Lower lobe of right lung (tissue), 2 donors: Measurements from ENCODE around the gene HECW1. TPM values are rescaled to one million over a fixed set of nuclear protein-coding genes. Genes with fewer than 3 reads are reported as not detected.

ENCODE experiments used
- ATAC-seq, 2 donors: fragments of 200-7000 bp; cut with Tn5 transposase; one replicate each; pipeline ENCODE4 v1.9.1; 2020 to 2022; ENCODE audit warnings: mild to moderate bottlenecking in 2 of 2, moderate library complexity in 2 of 2
- DNase-seq: peaks from one replicate; pipeline ENCODE4 v3.0.0-alpha.2; 2020
- H3K27ac ChIP-seq: fragments of 200-600 bp; one replicate; pipeline ENCODE4 v1.8.0; 2022
- H3K27me3 ChIP-seq: fragments of 200-600 bp; one replicate; pipeline ENCODE4 v1.8.0; 2022; ENCODE audit warnings: low read depth
- H3K36me3 ChIP-seq: fragments of 200-600 bp; one replicate; pipeline ENCODE4 v1.8.0; 2022; ENCODE audit warnings: mild to moderate bottlenecking
- H3K4me1 ChIP-seq: fragments of 200-600 bp; one replicate; pipeline ENCODE4 v1.8.0; 2022
- H3K4me3 ChIP-seq: fragments of 200-600 bp; one replicate; pipeline ENCODE4 v1.8.0; 2022; ENCODE audit warnings: mild to moderate bottlenecking
- H3K9me3 ChIP-seq: fragments of 200-600 bp; one replicate; pipeline ENCODE4 v1.8.0; 2022
- intact Hi-C: fragments of 100-400 bp; cut with DNase I; formaldehyde crosslinking; loops from one replicate; pipeline ENCODE4 v1.11.0; 2022
- total RNA-seq: library from RNA; stranded (reverse); fragmentation: NEBNext Ultra II Directional; extraction: Animal tissue kit (Norgen Biotek cat#: 25700); gene quantifications from one replicate; pipeline ENCODE4 v1.2.1, GENCODE V29; 2021
- TF ChIP-seq, protein P1 (sequence below): fragments of 200-600 bp; IDR thresholded peaks from one replicate; pipeline ENCODE4 v1.8.0; 2022; ENCODE audit warnings: antibody characterized with exemption, mild to moderate bottlenecking
- donor health status: DM: no; HTN: yes; CAD: no; lungs with severe emphysema.

The HECW1 gene
- total RNA-seq, 1 donor from 2014 or later = 0.06 TPM

DNA sequence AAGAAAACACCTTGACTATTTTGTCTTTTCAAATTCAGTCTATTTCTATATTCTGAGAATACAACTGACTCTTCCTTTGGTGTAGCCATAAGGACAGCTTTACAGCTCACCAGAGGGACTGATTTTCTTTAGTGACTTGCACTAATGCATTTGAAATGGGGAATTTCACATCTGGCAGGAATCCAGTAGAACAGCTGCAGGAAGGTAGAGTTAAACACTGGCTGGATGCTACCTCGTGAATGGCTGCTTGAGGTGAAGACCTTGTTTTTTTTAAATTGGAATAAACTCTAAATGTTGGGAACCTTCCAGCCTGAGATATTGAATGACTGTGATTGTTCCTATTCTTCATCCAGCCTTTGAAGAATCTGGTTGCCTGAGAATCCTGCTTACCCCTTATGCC lies 330.9 kb downstream of the HECW1 start:
- no peaks in the 10 kb centered on the region for H3K27me3 ChIP-seq
- intact Hi-C loops = no loop called here
- ATAC-seq = no peak
- no peaks in the 10 kb centered on the region for H3K9me3 ChIP-seq
- no peak overlapping the region for H3K27ac ChIP-seq
- DNase-seq = no peak
- TF ChIP-seq, protein P1, sequence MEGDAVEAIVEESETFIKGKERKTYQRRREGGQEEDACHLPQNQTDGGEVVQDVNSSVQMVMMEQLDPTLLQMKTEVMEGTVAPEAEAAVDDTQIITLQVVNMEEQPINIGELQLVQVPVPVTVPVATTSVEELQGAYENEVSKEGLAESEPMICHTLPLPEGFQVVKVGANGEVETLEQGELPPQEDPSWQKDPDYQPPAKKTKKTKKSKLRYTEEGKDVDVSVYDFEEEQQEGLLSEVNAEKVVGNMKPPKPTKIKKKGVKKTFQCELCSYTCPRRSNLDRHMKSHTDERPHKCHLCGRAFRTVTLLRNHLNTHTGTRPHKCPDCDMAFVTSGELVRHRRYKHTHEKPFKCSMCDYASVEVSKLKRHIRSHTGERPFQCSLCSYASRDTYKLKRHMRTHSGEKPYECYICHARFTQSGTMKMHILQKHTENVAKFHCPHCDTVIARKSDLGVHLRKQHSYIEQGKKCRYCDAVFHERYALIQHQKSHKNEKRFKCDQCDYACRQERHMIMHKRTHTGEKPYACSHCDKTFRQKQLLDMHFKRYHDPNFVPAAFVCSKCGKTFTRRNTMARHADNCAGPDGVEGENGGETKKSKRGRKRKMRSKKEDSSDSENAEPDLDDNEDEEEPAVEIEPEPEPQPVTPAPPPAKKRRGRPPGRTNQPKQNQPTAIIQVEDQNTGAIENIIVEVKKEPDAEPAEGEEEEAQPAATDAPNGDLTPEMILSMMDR = no peak
- H3K4me1 ChIP-seq = no peaks in the 10 kb centered on the region
- H3K36me3 ChIP-seq = no peaks in the 10 kb centered on the region
- no peak overlapping the region for H3K4me3 ChIP-seq

DNA sequence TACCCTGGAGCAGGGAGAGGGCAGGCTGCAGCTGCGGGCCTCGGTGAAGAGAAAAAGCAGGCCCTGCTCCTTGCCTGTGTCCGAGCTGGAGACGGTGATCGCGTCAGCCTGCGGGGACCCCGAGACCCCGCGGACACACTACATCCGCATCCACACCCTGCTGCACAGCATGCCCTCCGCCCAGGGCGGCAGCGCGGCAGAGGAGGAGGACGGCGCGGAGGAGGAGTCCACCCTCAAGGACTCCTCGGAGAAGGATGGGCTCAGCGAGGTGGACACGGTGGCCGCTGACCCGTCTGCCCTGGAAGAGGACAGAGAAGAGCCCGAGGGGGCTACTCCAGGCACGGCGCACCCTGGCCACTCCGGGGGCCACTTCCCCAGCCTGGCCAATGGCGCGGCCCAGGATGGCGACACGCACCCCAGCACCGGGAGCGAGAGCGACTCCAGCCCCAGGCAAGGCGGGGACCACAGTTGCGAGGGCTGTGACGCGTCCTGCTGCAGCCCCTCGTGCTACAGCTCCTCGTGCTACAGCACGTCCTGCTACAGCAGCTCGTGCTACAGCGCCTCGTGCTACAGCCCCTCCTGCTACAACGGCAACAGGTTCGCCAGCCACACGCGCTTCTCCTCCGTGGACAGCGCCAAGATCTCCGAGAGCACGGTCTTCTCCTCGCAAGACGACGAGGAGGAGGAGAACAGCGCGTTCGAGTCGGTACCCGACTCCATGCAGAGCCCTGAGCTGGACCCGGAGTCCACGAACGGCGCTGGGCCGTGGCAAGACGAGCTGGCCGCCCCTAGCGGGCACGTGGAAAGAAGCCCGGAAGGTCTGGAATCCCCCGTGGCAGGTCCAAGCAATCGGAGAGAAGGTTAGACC lies 332.5 kb downstream of the HECW1 start:
- H3K4me1 ChIP-seq = no peaks in the 10 kb centered on the region
- H3K36me3 ChIP-seq = no peaks in the 10 kb centered on the region
- DNase-seq = no peak
- intact Hi-C loops = no loop called here
- no peak overlapping the region for H3K4me3 ChIP-seq
- H3K27me3 ChIP-seq = no peaks in the 10 kb centered on the region
- TF ChIP-seq, protein P1 = no peak
- ATAC-seq = peak in 1 of 2 donors; percentile 37
- no peak overlapping the region for H3K27ac ChIP-seq
- H3K9me3 ChIP-seq = no peaks in the 10 kb centered on the region

DNA sequence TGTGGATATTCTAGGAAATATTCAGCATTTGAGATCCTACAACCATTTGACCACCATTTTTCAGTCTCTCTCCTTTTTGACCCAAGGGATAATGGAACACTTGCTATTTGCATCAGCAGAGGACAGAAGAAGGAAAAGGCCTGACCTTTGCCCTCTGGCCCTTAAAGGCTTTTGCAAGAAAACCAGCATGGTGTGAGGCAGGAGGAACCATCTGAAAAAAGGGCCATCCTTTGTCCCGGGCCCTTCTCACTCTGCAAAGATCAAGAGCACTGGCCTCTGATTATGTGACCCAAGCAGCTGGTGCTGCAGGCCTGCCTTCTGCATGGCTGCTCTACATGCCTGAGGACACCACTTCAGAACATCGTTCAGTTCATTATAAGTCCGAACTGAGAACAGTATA lies 337.1 kb downstream of the HECW1 start:
- ATAC-seq = no peak
- Histone ChIP-seq H3K27me3 (no peaks in the 10 kb centered on the region), H3K4me3 (no peak overlapping the region), H3K36me3 (no peaks in the 10 kb centered on the region), H3K27ac (no peak overlapping the region), H3K4me1 (no peaks in the 10 kb centered on the region), H3K9me3 (no peaks in the 10 kb centered on the region)
- TF ChIP-seq, protein P1 = no peak
- intact Hi-C loops = no loop called here
- DNase-seq = no peak

DNA sequence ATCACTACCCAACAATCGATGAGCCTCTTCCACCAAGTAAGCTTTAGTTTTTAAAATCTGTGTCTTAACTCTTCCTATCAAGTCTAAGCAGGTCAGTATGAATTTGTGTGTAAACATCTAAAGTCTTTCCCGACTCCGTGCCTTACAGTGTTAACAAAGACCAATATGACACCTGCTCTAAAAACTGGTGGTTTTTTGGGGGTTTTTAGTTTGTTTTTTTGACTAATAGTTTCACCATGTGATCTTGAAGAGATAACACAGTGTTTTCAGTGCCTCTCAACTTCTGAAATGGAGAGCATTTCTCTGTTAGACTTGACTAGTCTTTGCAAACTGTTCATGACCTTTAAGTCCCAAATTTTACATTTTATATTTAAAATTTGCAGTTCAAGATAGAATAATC lies 338.4 kb downstream of the HECW1 start:
- Histone ChIP-seq H3K27me3 (no peaks in the 10 kb centered on the region), H3K27ac (no peak overlapping the region), H3K9me3 (no peaks in the 10 kb centered on the region), H3K36me3 (no peaks in the 10 kb centered on the region), H3K4me1 (no peaks in the 10 kb centered on the region), H3K4me3 (no peak overlapping the region)
- DNase-seq = no peak
- intact Hi-C loops = no loop called here
- TF ChIP-seq, protein P1 = no peak
- no peak for ATAC-seq

DNA sequence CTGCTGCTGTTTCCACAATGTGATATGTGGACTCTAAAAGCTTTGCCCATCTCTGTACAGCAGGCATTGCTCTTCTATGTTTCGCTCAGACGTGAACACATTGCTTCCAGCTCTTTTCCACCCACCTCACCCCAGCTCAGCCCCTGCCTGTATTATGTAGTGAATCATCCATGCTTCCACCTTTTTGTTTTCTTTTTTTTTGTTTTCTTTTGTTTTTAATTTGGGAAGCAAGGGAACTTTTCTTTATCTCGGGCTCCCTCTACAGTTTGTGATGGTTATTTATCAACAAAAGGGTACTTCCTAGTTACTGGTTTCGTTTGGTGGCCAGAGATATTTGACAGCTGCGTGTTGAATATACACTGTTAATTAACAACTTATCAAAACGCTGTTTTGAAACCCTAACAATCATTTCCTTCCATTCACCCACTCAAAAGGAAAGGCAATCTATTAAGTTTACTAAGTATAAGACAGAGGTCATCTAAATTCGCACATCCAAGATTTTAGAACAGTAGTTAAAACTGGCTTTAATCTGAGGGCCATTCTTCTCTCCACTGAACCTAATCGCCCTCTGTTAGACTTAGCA lies 342.6 kb downstream of the HECW1 start:
- ATAC-seq (peak in 1 of 2 donors; percentile 37), DNase-seq (no peak)
- Histone ChIP-seq H3K27me3 (no peaks in the 10 kb centered on the region), H3K9me3 (no peaks in the 10 kb centered on the region), H3K4me1 (no peaks in the 10 kb centered on the region), H3K4me3 (no peak overlapping the region), H3K36me3 (no peaks in the 10 kb centered on the region), H3K27ac (no peak overlapping the region)
- intact Hi-C loops = no loop called here
- TF ChIP-seq, protein P1 = peak; percentile 47
